Heart right ventricle (tissue), 16 donors: ENCODE data around the gene SORD. TPM values are rescaled to one million over a fixed set of nuclear protein-coding genes. Genes with fewer than 3 reads are reported as not detected.

ENCODE experiments used
- ATAC-seq, 8 donors: fragments of 200-7000 bp; cut with Tn5 transposase; one replicate each; pipeline ENCODE4 v1.9.1; 2020; ENCODE audit warnings: mild to moderate bottlenecking in 8 of 8, moderate library complexity in 8 of 8, moderate number of reproducible peaks in 1 of 8
- DNase-seq, 2 donors: peaks; one replicate each; pipeline ENCODE4 v3.0.0-alpha.2; 2020
- H3K27ac ChIP-seq, 10 donors: fragments of 200-600 bp; sonication (generic) in 2 of 10; one replicate each; pipeline versions ENCODE4 v1.5.0 to v1.8.0; 2020 to 2022; ENCODE audit warnings: mild to moderate bottlenecking in 3 of 10
- H3K27me3 ChIP-seq, 7 donors: fragments of 200-600 bp; one replicate each; pipeline ENCODE4 v1.8.0; 2021 to 2022; ENCODE audit warnings: mild to moderate bottlenecking in 2 of 7
- H3K36me3 ChIP-seq, 9 donors: fragments of 200-600 bp; sonication (generic) in 1 of 9; one replicate each; pipeline versions ENCODE4 v1.5.0 to v1.8.0; 2020 to 2022; ENCODE audit warnings: mild to moderate bottlenecking in 2 of 9
- H3K4me1 ChIP-seq, 9 donors: fragments of 200-600 bp; sonication (generic) in 1 of 9; one replicate each; pipeline versions ENCODE4 v1.5.0 to v1.8.0; 2020 to 2022; ENCODE audit warnings: mild to moderate bottlenecking in 4 of 9
- H3K4me3 ChIP-seq, 10 donors: fragments of 200-600 bp; sonication (generic) in 2 of 10; one replicate each; pipeline versions ENCODE4 v1.5.0 to v1.8.0; 2020 to 2022; ENCODE audit warnings: mild to moderate bottlenecking in 7 of 10, moderate library complexity in 2 of 10
- H3K9me3 ChIP-seq, 11 donors: fragments of 200-600 bp in 10 of 11; sonication (generic) in 2 of 11; one replicate each; pipeline versions ENCODE4 v1.5.0 to v1.8.0; 2013 to 2022; ENCODE audit warnings: mild to moderate bottlenecking in 2 of 11, control low read depth in 1 of 11, moderate library complexity in 1 of 11
- WGBS, 2 donors: extraction: QIAGEN DNeasy Blood & Tissue Kit; methylation state at CpG; one replicate each; pipeline ENCODE4 v1.1.7; 2013; ENCODE audit warnings: inconsistent platforms in 1 of 2; 5-methylcytosine and 5-hydroxymethylcytosine counted together
- intact Hi-C, 10 donors: fragments of 100-400 bp; cut with DNase I; formaldehyde crosslinking; loops; one replicate each; pipeline versions ENCODE4 v1.11.1 to v1.14.2; 2022
- polyA plus RNA-seq, 2 donors: library from polyadenylated mRNA; stranded (reverse); fragments of 200-250 nt; gene quantifications; one replicate each; pipeline ENCODE4 v1.2.3, GENCODE V29; 2013
- total RNA-seq, 10 donors: library from RNA; stranded (reverse); fragmentation: NEBNext Ultra II Directional in 3 of 10; extraction: Animal tissue kit (Norgen Biotek cat#: 25700) in 3 of 10; gene quantifications; one replicate each; pipeline versions ENCODE4 v1.2.1 to v1.2.4, GENCODE V29; 2021 to 2023
- TF ChIP-seq, protein P1 (sequence below), 9 donors: fragments of 200-600 bp; sonication (generic) in 2 of 9; IDR thresholded peaks; one replicate each; pipeline versions ENCODE4 v1.5.0 to v1.8.0; 2021 to 2022; ENCODE audit warnings: antibody characterized with exemption in 9 of 9, mild to moderate bottlenecking in 5 of 9, moderate library complexity in 1 of 9
- donor health status: Arrhythmogenic right ventricular cardiomyopathy.
- donor health status: ischemic (EF 13 %, LVEDD 7.1; RV severe dilation, severe dysfunction).
- donor health status: healthy with polysubstance abuse.
- donor health status: DM: no; HTN: yes; CAD: no.
- donor health status: DM: no; HTN: no; CAD: no.
- donor health status: ischemic (EF 25% LVEDD 6.9; RV normal size, moderate dysfunction).
- donor health status: ischemic (EF 25% LVEDD 5.7; RV mildly dilated, moderate dysfunction).
- donor health status: healthy.
- donor health status: DM: yes; HTN: yes; CAD: no.
- donor health status: Ischemic cardiomyopathy.
- donor health status: ischemic (EF 35%, LVEDD 5.7; RV mildly dilated, moderate dysfunction).
- donor health status: nonischemic (EF 11% LVEDD 7.7; RV severe dilation, severe dysfunction).
- donor health status: DM: yes; HTN: yes; CAD: no.
- donor health status: PGD.
- donor health status: ischemic (EF 29% LVEDD 5.4; RV normal size, mild dysfunction).
- donor health status: nonischemic (EF 23%, LVEDD 6.1; RV moderate dilation, normal function).

The SORD gene
- total and polyA plus RNA-seq, 12 donors = 2.2 to 15.2 (median 11.1) TPM

DNA sequence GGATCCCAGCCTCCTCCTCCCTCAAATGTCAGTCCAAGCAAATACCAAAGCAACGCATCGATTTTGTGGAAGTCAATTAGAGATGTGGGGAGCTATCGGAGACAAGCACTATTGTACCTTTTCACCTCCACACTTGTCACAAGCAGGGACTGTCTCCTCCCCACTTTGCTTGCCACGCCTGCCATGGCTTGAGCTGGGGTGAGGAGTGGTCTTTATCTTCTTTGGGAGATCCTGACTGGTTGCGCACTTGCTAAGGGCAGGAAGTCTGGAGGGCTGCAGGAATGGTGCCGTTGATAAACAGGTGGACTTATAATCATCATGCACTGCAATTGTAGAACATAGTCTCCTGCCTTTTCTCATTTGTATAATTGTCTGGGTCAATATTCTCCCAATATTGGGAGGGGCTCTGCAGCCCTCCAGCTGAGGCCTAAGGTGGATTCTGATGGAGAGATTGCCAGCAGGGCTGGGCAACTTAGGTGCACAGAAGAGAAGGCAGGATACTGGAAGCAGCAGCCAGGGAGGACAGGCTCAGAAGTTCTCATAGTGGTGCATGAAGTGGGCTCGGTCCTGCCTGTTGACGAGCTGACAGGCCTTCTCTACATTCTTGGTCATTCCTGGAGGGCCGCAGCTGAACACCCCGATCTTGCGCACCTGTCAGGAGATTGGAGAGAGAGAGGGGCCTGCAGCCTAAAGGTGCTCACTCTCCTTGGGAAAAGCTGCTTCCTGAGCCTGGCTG lies 70.8 kb downstream of the SORD start:
- peaks cover 0 to 4% (median 0%) of the 10 kb centered on the region in 9 donors for H3K4me1 ChIP-seq
- no peaks in the 10 kb centered on the region for H3K9me3 ChIP-seq
- peaks cover 0 to 3% (median 0%) of the 10 kb centered on the region in 7 donors for H3K27me3 ChIP-seq
- DNase-seq (no peak), ATAC-seq (no peak)
- intact Hi-C loops = no loop called here
- no peak overlapping the region for H3K27ac ChIP-seq
- TF ChIP-seq, protein P1, sequence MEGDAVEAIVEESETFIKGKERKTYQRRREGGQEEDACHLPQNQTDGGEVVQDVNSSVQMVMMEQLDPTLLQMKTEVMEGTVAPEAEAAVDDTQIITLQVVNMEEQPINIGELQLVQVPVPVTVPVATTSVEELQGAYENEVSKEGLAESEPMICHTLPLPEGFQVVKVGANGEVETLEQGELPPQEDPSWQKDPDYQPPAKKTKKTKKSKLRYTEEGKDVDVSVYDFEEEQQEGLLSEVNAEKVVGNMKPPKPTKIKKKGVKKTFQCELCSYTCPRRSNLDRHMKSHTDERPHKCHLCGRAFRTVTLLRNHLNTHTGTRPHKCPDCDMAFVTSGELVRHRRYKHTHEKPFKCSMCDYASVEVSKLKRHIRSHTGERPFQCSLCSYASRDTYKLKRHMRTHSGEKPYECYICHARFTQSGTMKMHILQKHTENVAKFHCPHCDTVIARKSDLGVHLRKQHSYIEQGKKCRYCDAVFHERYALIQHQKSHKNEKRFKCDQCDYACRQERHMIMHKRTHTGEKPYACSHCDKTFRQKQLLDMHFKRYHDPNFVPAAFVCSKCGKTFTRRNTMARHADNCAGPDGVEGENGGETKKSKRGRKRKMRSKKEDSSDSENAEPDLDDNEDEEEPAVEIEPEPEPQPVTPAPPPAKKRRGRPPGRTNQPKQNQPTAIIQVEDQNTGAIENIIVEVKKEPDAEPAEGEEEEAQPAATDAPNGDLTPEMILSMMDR (IDR thresholded peaks at IDR 0.05) = no peak
- H3K4me3 ChIP-seq = no peak overlapping the region
- H3K36me3 ChIP-seq = no peaks in the 10 kb centered on the region
- WGBS, 2 donors = 78 to 82% methylated on average over 11 of the region's 11 CpGs

DNA sequence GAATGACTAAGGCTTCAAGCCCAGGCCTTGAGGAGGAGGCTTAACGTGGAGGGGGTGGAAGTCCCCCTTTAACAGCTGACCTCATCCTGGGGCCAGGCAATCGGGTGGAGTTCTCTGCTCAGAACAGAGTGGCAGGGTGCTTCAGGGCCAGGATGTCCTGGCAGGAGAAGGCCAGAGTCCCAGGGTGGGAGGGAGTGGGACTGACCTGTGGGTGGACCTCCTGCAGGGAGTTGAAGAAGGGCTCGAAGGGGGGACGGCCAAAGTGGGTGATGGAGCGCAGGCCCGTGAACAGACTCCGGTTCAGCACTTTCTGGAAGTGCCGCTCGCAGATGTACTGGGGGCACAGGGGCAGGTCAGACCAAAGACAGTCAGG lies 71.3 kb downstream of the SORD start:
- no peak for DNase-seq
- ATAC-seq = no peak
- H3K27ac ChIP-seq = no peak overlapping the region

DNA sequence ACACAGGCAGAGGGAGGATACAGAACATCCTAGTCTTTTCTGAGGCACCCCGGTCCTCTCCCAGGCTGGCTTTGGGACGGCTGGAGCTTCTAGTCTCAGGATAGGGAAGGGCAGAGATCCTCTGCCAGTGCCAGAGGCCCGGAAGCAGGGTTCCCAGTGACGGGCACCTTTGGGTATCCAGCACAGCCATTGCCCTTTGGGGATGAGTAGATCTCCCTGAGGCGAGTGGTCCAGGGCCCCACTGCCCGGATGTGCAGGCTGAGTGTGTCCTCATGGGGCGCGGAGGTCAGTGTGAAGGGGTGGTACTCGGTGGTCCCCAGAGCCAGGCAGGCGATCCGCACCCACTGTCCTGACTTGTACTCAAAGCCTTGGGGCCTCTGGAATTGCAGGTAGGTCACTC lies 72.7 kb downstream of the SORD start:
- peaks cover 0 to 3% (median 0%) of the 10 kb centered on the region in 7 donors for H3K27me3 ChIP-seq
- no peak overlapping the region for H3K27ac ChIP-seq
- 89 to 95% methylated on average over 11 of the region's 11 CpGs for WGBS, 2 donors
- ATAC-seq (no peak), DNase-seq (no peak)
- intact Hi-C loops = no loop called here
- no peaks in the 10 kb centered on the region for H3K36me3 ChIP-seq
- H3K4me1 ChIP-seq = peaks cover 0 to 4% (median 0%) of the 10 kb centered on the region in 9 donors
- no peaks in the 10 kb centered on the region for H3K9me3 ChIP-seq
- H3K4me3 ChIP-seq = no peak overlapping the region
- TF ChIP-seq, protein P1 (IDR thresholded peaks at IDR 0.05) = no peak

More for the DNA sequence above, 71.3 kb downstream of the SORD start:
- Histone ChIP-seq H3K27me3 (peaks cover 0 to 3% (median 0%) of the 10 kb centered on the region in 7 donors), H3K9me3 (no peaks in the 10 kb centered on the region), H3K4me3 (no peak overlapping the region), H3K36me3 (no peaks in the 10 kb centered on the region), H3K4me1 (peaks cover 0 to 4% (median 0%) of the 10 kb centered on the region in 9 donors)
- intact Hi-C loops = no loop called here
- 75 to 78% methylated on average over 9 of the region's 9 CpGs for WGBS, 2 donors
- TF ChIP-seq, protein P1 (IDR thresholded peaks at IDR 0.05) = no peak

DNA sequence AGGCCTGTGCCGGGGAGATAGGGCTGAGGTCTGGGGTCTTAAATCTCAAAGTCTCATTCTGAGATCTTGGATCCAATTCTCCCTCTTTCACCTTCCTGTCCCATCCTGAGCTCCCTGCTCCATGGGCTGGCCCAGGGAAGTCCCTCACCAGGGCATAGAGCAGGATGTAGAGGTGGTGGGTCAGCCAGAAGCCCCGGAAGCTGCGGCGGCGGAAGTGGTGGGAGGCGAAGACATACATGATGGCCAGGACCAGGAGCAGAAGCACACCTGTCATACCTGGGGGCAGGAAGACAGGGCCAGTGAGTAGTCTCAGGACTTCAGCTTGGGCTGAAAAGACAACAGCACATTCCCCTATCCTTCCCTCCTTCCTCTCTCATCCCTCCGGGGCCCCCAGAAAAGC lies 74.5 kb downstream of the SORD start:
- Histone ChIP-seq H3K9me3 (no peaks in the 10 kb centered on the region), H3K27me3 (peaks cover 0 to 3% (median 0%) of the 10 kb centered on the region in 7 donors), H3K27ac (no peak overlapping the region), H3K4me1 (no peaks in the 10 kb centered on the region), H3K4me3 (no peak overlapping the region), H3K36me3 (no peaks in the 10 kb centered on the region)
- DNase-seq (no peak), ATAC-seq (no peak)
- TF ChIP-seq, protein P1 (IDR thresholded peaks at IDR 0.05) = no peak
- intact Hi-C loops = no loop called here
- 86 to 88% methylated on average over 7 of the region's 7 CpGs for WGBS, 2 donors
